Left ventricle myocardium inferior (tissue), 1 donor: ENCODE data around the gene NKTR. TPM values are rescaled to one million over a fixed set of nuclear protein-coding genes. Genes with fewer than 3 reads are reported as not detected.

ENCODE experiments used
- DNase-seq: peaks from one replicate; pipeline ENCODE4 v3.0.0-alpha.2; 2020
- H3K27ac ChIP-seq: fragments of 200-600 bp; replicated peaks from 2 replicates; pipeline ENCODE4 v1.8.0; 2021
- H3K27me3 ChIP-seq: fragments of 200-600 bp; 2 replicates; pipeline ENCODE4 v1.8.0; 2021; ENCODE audit warnings: low read depth
- H3K36me3 ChIP-seq: fragments of 200-600 bp; 2 replicates; pipeline ENCODE4 v1.8.0; 2021
- H3K4me1 ChIP-seq: fragments of 200-600 bp; 2 replicates; pipeline ENCODE4 v1.8.0; 2021
- H3K4me3 ChIP-seq: fragments of 200-600 bp; 2 replicates; pipeline ENCODE4 v1.8.0; 2021; ENCODE audit warnings: mild to moderate bottlenecking, moderate library complexity
- H3K9me3 ChIP-seq: fragments of 200-600 bp; replicated peaks from 2 replicates; pipeline ENCODE4 v1.8.0; 2021
- intact Hi-C: fragments of 100-400 bp; cut with micrococcal nuclease; formaldehyde crosslinking; loops from one replicate; pipeline ENCODE4 v1.11.0; 2022
- total RNA-seq: library from RNA; stranded (reverse); fragmentation: NEBNext Ultra II Directional; extraction: Animal tissue kit (Norgen Biotek cat#: 25700); gene quantifications from one replicate; pipeline ENCODE4 v1.2.1, GENCODE V29; 2021
- TF ChIP-seq, protein P1 (sequence below): fragments of 200-600 bp; IDR thresholded peaks from 2 replicates; pipeline ENCODE4 v1.8.0; 2021; ENCODE audit warnings: antibody characterized with exemption, mild to moderate bottlenecking, borderline replicate concordance
- donor health status: DM: no; HTN: yes; CAD: no; lungs with severe emphysema.

Gene NKTR
- total RNA-seq, 1 donor from 2014 or later: 20.0 TPM

DNA sequence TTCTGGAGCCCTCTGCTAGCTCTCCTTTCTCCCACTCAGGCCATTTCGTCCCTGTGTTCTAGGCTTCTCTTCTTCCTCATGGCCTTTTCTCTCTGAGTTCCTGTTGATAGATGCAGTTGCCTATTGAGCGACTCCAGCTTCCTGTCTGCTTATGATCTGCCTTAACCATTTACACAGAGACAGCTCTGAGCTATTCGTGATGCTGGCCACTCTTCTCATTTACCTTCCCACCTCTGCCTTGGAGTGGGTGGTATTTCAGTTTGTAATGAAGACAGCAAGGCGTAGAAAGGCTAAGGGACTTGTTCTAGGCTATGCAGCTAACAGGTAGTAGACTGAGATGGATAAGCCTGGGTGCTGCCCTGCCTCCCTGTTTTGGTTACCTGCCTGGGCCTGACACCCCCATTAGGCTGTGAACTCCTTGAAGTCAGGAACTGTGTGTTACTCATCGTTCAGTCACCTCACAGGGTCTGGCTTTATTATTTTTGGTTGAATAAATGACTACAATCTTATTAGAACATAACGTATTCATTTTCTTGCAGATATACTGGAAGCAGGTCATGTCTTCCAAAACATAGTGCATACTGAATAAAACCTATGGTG, 40.4 kb downstream of the NKTR start:
- TF ChIP-seq, protein P1, sequence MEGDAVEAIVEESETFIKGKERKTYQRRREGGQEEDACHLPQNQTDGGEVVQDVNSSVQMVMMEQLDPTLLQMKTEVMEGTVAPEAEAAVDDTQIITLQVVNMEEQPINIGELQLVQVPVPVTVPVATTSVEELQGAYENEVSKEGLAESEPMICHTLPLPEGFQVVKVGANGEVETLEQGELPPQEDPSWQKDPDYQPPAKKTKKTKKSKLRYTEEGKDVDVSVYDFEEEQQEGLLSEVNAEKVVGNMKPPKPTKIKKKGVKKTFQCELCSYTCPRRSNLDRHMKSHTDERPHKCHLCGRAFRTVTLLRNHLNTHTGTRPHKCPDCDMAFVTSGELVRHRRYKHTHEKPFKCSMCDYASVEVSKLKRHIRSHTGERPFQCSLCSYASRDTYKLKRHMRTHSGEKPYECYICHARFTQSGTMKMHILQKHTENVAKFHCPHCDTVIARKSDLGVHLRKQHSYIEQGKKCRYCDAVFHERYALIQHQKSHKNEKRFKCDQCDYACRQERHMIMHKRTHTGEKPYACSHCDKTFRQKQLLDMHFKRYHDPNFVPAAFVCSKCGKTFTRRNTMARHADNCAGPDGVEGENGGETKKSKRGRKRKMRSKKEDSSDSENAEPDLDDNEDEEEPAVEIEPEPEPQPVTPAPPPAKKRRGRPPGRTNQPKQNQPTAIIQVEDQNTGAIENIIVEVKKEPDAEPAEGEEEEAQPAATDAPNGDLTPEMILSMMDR: no peak
- DNase-seq: no peak
- no peak overlapping the region for H3K27ac ChIP-seq
- no peaks in the 10 kb centered on the region for H3K27me3 ChIP-seq
- intact Hi-C loops: loop anchor here (10.0 kb wide), 1 partner anchor 46 kb away; the partner anchor contains the start of gene SS18L2
- H3K9me3 ChIP-seq: no peaks in the 10 kb centered on the region
- H3K4me1 ChIP-seq: peaks cover 18% of the 10 kb centered on the region
- peaks cover 98% of the 10 kb centered on the region for H3K36me3 ChIP-seq
- no peak overlapping the region for H3K4me3 ChIP-seq

DNA sequence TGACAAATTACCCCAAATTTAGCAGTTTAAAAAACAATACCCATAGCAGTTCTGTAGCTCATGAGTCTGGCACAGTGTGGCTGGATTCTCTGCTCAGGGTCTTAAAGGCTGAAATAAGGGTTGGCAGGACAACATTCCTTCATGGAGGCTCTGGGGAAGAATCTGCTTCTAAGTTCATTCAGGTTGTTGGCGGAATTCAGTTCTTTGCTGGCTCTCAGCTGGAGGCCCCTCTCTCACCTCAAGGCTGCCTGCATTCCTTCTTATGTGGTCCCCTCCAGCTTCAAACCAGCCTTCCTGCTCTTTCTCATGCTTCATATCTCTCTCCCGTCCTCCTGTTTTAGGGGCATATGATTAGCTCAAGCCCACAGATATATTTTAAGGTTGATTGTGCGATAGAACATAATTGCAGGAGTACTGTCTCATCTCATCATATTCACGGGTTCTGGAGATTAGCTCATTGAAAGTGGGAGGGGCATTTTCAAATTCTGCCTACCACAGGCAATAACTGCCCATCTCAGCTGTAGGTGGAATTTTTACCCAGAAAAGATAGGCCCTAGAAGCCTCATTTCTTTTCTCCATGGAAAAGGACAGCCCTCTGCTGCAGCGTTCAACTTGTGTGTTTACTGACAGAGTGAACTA, 47.5 kb downstream of the NKTR start:
- H3K36me3 ChIP-seq: peaks cover 60% of the 10 kb centered on the region
- TF ChIP-seq, protein P1: no peak
- intact Hi-C loops: loop anchor here (10.0 kb wide), 1 partner anchor 53 kb away; the partner anchor contains the start of gene SS18L2

DNA sequence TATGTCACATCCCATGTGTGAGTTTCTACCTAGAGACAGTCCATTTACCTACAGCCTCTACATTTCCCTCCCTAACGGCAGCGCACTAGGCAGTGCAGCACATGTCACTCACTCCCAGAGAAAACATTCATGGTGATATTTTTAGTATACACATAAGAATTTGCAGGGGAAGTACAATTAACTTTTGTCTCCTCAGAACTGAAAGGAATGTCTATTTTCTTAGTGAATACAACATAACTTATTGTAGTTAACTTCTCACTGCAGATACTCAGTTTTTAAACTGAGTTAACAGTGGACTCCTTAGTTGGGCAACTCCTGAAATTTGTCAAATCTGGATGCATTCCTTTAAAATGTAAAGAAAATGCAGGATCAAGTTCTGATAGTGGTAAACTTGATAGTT, 48.5 kb downstream of the NKTR start:
- Histone ChIP-seq H3K4me1 (peaks cover 59% of the 10 kb centered on the region), H3K36me3 (peaks cover 49% of the 10 kb centered on the region), H3K4me3 (no peak overlapping the region), H3K27ac (peak overlapping the region; percentile 14), H3K9me3 (no peaks in the 10 kb centered on the region), H3K27me3 (no peaks in the 10 kb centered on the region)
- TF ChIP-seq, protein P1: no peak
- no peak for DNase-seq
- intact Hi-C loops: loop anchor here (10.0 kb wide), 1 partner anchor 54 kb away; the partner anchor contains the start of gene SS18L2

More for the DNA sequence above, 47.5 kb downstream of the NKTR start:
- no peak for DNase-seq
- Histone ChIP-seq H3K27ac (peak overlapping the region; percentile 15), H3K4me1 (peaks cover 48% of the 10 kb centered on the region), H3K27me3 (no peaks in the 10 kb centered on the region), H3K9me3 (no peaks in the 10 kb centered on the region), H3K4me3 (no peak overlapping the region)

DNA sequence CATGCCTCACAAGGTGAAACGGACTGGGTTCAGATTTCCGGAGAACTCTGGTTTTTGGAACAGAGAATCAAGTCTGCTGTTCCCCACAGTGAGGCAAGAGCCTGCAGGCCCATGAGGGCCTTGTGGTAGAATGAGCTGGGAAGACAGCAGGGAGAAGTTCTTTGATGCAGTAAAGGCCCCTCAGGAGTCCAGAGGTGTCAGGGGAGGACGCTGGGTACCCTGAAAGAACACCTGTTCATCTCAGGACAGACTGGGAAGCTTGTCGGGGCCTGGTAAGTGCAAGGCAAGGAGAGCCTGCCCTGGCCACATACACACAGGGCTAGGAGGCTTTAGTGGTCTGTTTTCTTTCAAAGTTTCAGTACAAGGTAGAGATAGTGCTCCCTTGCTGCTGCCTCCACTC, 49.3 kb downstream of the NKTR start:
- no peak overlapping the region for H3K4me3 ChIP-seq
- peaks cover 64% of the 10 kb centered on the region for H3K4me1 ChIP-seq
- no peak for DNase-seq
- no peaks in the 10 kb centered on the region for H3K9me3 ChIP-seq
- intact Hi-C loops: loop anchor here (10.0 kb wide), 2 partner anchors 55 to 95 kb away; partner anchors contain the start of gene SS18L2
- H3K36me3 ChIP-seq: peaks cover 42% of the 10 kb centered on the region
- H3K27ac ChIP-seq: peak overlapping the region; percentile 14
- no peaks in the 10 kb centered on the region for H3K27me3 ChIP-seq
- TF ChIP-seq, protein P1: no peak

DNA sequence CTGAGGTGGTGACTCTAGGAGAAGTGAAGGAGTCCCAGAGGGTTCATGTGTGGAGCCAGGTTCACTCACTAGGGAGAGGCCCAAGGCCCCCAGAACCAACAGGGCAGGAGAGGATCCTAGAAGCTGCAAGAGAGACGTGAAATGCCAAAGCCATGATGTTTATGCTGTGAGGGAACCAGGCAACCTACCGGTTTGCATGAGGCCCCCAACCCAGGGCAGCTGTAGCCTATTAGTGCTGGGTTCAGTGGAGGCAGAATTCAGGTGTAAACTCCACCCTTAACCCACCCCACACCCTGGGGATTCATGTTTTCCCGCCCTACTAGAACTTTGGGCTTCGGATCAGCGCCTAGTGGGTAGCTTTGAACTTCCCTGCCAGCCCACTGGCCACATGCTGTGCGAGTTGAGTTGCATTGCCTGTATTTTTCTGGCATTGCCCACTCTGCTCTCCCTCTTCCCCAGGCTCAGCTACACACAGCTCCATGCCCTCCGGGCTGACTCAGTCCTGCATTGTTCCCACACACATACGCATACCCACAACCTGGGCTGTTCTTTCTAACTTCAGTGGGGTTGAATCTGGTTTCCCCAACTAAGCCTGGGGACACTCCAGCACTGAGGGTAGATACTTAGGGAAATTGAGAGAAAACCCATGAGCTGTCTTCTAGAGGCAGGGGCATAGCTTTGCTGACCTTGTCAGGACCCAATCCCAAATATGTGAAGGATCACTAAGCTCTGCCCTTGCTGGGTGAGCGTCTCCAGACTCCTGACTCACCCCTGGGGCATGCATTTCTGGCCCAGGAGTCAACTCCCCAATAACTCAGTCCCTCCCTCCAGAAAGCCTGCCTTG, 51.0 kb downstream of the NKTR start:
- peak overlapping the region; percentile 81 for H3K4me3 ChIP-seq
- intact Hi-C loops: loop anchor here (10.0 kb wide), 1 partner anchor 93 kb away; no protein-coding TSS in a partner anchor

More for the DNA sequence above, 51.0 kb downstream of the NKTR start:
- H3K9me3 ChIP-seq: no peaks in the 10 kb centered on the region
- peaks cover 25% of the 10 kb centered on the region for H3K36me3 ChIP-seq
- H3K27ac ChIP-seq: peak overlapping the region; percentile 96
- TF ChIP-seq, protein P1: no peak
- H3K4me1 ChIP-seq: peaks cover 80% of the 10 kb centered on the region
- no peaks in the 10 kb centered on the region for H3K27me3 ChIP-seq
- DNase-seq: no peak
